Activated CD8-positive, alpha-beta memory T cell treated with anti-CD3 and anti-CD28 coated beads for 1 hour (primary cell): ENCODE results near the gene HRG.

ENCODE experiments used
- DNase-seq, 2 donors: peaks; one replicate each; pipeline ENCODE4 v3.0.0-alpha.2; 2020; ENCODE audit warnings: low read depth in 1 of 2; ENCODE audit errors: extremely low read depth in 1 of 2

HRG gene

GRCh38 chr3:186636536-186636935, 29.3 kb upstream of the HRG start:
- DNase-seq = no peak

- DNase-seq = no peak
Observed at GRCh38 chr3:186637686-186638085, 28.1 kb upstream of the HRG start.

- no peak for DNase-seq
Observed at GRCh38 chr3:186638259-186638658, 27.6 kb upstream of the HRG start.

DNA sequence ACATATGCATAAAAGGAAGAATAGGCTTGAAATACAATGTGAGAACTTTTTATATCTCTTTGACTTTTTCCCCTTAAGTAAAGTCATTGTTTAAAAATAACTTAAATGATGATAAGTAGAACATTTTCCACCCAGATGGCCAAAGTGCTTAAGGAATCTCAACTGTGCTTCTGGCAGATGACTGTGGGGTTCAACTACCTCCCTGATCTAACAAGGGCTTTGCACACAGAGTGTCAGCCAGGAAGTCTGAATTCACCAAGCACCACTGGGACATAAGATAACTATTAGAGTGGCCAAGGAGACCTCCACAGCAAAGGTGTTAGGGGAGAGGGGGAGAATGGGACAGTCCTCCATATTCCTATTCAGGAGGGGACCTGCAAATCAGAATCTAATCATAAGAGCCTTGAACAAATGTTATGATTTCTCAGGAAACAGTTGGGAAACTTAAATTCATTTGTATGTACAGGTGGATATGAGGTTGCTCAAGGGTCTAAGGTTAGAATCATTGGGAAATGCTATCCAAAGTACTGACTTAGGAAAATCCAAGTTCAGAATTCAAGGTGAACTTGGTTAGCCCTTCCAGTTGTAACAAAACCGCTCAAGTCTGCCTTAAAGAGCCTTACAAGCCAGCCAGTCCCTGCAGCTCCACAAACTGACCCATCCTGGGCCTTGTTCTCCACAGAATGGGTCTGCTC, 25.9 kb upstream of the HRG start, which contains the start of gene FETUB:
FETUB (plus strand) TSS at position 622 of the 695 bp plus-strand sequence; CDS start at position 684, 62 bp downstream.
- no peak for DNase-seq

GRCh38 chr3:186640473-186640818, 25.4 kb upstream of the HRG start:
- no peak for DNase-seq

DNA sequence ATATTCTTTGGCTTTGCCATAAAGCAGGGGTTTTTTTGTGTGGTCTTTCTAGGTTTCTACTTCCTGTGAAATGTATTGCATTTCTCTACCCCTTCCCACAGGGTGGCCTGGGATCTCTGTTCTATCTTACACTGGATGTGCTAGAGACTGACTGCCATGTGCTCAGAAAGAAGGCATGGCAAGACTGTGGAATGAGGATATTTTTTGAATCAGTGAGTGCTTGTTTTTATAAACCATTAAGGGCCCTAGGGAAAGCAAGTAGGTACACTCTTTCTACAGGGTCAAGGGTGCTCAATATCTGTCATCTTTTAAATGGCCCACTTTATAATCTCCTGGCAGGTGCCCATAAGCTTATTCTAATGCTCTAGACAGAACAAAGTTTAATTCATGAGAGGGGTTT, 24.9 kb upstream of the HRG start:
- DNase-seq = no peak

GRCh38 chr3:186642014-186642413, 23.8 kb upstream of the HRG start:
- no peak for DNase-seq

DNA sequence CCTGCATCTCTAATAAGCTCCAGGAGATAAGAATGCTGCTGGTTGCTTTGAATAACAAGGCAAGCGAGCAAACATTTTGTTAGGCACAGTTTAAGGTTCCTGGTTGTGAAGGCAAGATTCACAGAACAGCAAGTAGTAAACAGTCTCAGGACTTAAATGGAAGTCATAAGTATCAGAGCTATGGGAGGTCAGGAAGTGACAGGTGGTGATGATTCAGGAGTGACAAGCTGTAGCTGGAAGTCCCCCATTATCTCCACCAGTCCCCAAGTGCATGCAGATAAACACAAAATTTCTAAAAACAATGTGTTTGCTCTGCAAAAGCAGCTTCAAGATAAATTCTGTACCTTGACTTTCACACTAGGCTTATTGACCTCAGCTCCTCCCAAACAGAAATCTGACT, 22.3 kb upstream of the HRG start:
- no peak for DNase-seq

GRCh38 chr3:186644683-186645082, 21.1 kb upstream of the HRG start:
- DNase-seq = no peak

DNA sequence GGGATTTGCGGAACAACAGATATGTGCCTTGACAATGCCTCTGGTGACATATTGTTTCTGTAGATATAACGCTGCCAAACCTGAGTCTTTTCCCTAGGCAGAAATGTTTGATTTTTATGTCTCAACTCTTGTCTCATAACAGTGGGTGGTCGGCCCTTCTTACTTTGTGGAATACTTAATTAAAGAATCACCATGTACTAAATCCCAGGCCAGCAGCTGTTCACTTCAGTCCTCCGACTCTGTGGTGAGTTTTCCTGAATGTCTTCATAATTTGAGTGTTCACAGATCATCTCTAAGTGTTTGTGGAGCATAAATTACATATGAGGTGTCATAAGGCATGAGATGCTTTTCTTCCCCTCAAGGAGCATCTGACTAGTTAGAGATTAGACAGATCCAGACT, 19.7 kb upstream of the HRG start:
- no peak for DNase-seq

DNA sequence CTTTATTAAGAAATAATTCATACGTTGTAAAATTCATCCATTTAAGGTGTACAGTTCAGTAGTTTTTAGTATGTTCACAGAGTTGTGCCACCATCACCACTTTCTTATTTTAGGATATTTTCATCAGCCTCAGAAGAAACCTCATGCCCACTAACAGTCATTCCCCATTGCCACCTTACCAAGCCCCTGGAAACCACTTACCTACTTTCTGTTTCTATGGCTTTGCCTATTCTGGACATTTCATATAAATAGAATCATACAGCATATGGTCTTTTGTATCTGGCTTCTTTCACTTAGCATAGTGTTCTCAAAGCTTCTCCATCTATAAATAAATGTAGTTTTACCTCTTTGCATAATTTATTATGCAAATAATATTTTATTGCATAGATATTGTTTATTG, 19.0 kb upstream of the HRG start:
- no peak for DNase-seq

- DNase-seq = no peak
Observed at GRCh38 chr3:186648851-186649250, 17.0 kb upstream of the HRG start.

DNA sequence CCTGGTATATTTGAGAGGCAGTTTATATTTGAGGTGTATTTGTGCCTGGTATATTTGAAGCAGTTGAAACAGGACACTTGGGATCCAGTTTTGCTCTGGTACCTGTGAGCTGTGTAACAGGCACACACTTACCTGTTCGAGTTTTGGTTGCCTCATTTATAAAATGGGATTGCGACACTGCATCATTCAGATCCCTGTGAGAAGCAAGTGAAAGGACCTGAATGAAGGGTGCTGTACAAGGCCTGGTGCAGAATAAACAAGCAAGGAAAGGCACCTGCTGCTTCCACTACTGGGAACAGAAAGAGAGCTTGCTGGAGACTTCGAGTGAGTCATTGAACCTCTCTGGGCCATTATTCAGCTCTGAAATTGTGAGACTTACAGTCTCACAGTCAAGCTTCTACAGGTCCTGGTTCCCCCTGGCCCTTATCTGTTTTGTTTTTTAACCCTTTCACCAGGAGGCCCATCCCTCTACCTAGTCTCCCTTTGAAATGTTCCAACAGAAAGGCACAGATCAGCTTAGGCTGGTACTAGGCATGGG, 14.1 kb upstream of the HRG start:
- no peak for DNase-seq

DNA sequence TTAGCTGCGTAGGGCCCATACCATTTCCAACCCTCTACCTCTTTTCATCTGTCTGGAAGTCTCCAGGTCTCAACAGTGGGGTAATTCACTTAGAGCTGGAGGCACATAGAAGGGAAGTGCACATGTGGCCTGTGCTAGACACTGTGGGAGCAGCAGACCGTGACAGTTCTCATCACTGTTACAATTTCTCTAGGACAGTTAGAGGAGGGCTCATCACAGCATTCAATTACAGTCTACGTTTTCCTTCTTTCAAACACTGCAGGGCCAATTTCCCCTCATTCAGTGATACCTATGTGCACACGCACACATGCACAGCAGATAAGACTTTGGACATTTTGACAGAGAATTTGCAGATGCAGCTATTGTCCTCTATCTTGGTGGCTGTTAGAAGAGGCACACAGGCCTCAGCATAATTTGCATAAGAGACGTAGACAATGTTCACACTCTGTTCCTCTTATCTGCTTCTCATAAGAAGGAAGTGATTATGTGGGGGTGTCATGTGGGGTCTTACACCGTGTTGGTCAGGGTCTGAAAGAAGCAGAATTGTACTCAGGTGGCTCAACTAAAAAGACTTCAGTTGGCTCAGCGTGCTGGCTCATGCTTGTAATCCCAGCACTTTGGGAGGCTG, 12.6 kb upstream of the HRG start:
- no peak for DNase-seq

- DNase-seq = no peak
Observed at GRCh38 chr3:186653984-186654383, 11.8 kb upstream of the HRG start.

- no peak for DNase-seq
Observed at GRCh38 chr3:186663361-186664118, 2.3 kb upstream of the HRG start.

GRCh38 chr3:186664119-186664495, 1.7 kb upstream of the HRG start:
- no peak for DNase-seq

- DNase-seq = no peak
Observed at GRCh38 chr3:186664506-186664905, 1.3 kb upstream of the HRG start.

DNA sequence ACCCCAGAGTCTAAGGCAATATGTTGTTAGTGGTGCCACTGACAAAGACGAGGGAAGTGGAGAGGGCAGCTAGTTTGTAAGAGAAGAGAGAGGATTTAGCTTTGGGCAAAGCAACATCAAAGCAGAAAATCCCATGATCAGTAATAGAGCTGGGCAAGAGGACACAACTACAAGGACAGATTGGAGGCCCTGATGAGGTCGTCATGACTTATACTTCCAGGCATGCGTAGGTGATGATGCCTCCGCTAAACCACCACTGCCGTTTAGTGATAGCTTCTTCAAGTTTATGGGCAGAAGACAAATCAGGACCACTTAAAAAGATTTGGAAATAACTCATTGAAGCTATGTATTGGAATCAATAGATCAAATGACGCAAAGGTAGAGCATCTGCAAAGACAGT, 2.6 kb downstream of the HRG start:
- no peak for DNase-seq

GRCh38 chr3:186669378-186670084, 3.7 kb downstream of the HRG start:
- DNase-seq = no peak

DNA sequence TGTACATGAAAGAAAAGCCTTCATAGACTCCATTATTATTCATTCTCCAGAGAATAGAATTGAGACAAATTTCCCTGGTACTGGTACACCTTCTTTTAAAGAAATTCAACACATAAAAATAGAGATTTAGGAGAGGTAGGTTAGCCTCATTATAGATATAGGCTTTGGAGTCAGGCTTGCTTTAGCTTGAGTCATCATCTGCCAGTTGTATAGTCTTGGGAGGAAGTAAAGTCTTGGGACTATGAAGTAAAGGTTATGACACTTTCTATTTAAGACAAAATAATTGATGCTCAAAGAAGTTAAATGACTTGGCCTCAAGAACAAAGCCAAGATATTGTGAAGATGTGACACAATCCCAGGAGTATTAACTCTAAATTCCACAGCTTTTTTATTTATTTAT, 4.3 kb downstream of the HRG start:
- DNase-seq = no peak
